HG02623 (cell line): ENCODE data around the gene MAS1L.

ENCODE experiments used
- ATAC-seq: cut with Tn5 transposase; IDR thresholded peaks from one replicate; pipeline ENCODE4 v1.9.1; 2021; ENCODE audit warnings: moderate library complexity; ENCODE audit not compliant: unreplicated experiment

The MAS1L gene

DNA sequence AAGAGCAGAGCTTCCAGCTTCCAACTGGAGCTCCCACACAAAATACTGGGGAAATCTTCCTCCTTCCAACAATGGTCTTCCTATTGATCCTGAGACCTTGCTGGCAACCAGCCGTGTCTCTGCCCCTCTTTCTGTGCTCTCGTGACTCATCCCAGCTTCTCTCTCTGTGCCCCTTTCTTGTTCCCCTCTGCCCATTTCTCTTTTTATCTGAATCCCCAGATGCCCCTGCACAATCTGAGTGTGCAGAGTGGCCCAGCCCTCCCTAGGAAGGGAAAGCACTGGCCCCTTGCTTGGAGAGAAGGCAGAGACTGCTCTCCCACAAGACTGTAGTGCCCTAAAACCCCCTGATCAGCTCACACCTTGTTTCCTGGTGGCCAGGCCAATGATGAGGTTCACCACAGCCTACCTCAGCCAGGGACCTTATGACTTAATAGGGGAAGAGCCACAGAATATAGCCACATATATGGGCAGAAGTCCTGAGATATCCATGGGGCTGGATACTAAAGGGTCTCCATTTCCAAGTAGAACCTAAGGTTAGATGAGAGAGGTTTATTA lies 23.1 kb upstream of the MAS1L start:
- no peak for ATAC-seq

DNA sequence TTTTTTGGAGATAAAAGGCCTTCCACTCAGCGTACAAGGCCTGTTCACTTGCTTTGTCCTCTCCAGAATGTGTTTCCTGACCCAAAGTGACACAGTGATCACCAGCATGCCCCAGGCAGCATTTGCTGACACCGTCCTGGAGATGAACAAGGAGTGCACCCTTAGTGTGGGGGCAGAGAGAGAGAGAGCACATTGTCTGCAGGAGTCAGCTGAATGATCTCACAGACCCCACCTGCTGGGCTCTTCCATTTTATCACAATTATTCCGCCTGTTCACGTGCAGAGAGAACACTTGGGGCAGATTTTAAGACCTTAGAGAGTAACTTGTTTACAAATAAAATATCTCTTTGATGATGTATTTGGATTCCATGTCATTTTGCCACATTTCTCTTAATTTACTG lies 22.4 kb upstream of the MAS1L start:
- ATAC-seq, result no peak

DNA sequence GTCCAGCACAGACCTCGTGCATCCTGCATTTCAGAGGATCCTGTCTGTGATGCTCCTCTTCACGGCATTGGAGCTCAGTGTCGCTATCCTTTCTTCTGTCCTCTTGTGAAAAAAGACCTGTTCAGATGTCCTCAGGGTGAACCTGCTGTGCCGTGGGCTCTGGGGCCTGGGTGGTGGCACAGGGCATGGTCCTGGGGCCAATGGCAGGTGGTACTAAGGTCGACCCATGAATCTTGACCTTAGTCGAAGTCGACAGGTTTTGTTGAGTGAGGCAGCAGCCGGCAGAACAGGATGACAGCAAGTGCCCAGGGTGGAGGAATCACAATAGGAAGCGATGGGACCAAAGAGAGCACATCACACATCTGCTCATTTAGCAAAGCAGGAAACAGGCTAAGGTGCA lies 22.0 kb upstream of the MAS1L start:
- ATAC-seq, result no peak

DNA sequence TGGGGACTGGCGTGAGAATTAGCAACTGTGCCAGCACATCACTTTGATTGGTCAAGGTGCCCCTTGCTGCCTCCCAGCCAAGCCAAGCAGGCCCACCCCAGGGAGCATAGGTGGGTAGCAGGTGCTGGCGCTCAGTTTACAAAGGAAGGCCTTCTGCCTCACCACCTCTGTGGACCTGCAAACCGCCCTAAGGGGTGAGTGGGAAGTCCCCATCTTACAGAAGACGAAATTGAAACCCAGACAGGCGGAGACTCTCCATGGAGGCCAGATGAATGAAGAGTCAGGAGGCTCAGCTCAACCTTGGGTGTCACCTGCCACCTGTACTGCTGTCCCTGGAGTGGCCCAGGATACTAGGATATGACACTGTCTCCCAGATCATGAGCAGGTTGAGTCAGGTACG lies 21.5 kb upstream of the MAS1L start:
- peak; percentile 82 for ATAC-seq

DNA sequence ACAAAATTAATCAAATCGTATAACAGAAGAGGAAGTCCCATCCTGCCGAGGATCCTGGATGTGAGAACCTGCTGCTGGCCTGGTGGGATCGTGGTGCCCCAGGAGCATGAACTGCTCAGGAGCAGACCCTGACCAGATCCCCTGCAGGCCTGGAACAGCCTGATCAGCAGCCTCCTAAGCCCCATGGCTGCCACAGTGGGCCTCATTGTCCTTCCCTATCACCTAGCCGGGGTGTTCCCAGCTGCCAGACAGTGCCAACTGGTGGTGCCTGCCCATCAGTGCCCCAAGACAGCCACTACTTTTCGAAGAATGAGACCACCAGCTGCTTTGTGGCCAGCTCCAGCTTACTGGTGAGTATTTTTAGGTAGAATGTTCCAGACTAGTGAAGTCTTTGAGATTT lies 19.6 kb upstream of the MAS1L start:
- ATAC-seq, result no peak

DNA sequence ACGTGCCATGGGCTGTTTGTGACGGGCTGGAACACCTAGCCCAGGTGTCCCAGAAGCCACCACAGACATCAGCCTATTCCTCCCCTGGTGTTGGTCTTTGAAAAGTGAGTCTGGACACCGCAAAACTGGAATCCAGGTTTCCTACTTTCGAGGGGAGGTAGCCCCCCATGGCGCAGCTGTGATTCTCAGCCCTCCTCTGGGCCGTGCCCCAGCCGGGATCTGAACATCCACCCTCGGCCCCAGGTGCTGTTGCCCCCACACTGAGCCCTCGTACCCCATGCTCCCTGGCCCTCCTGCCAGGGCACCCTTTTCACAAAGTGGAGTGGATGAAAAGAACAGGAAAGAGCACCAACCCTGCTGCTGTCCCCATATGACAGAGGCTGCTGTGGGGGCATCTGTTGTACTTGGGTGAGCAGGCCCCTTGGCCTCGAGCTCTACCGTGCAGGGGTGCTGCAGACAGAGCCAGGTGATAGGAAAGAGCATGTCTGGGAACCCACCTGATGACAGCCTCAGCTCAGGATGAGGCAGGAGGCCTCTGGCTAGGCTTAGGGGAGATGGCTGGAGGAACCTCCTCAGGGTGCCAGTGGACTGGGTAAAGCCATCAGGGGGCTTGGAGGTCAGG lies 18.8 kb upstream of the MAS1L start:
- ATAC-seq, result no peak

DNA sequence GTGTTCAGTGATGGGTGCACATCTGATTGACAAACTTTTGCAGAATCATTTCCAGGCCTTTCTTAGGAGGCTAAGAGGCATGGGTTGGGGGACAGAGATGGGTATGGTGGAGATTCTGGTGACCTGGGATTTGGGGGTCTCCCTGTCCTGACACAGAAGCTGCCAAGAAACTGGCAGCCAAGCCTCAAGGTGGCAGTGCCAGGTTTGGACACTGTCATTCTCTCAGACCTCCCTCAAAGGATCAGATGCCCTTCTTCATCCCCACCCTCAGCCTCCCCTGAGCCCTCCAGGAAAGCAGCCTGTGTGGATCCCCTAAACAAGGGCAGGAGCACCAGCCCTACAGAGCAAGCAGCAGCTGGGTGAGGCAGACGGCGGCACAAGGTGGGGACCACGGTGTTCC lies 18.1 kb upstream of the MAS1L start:
- ATAC-seq, result no peak

DNA sequence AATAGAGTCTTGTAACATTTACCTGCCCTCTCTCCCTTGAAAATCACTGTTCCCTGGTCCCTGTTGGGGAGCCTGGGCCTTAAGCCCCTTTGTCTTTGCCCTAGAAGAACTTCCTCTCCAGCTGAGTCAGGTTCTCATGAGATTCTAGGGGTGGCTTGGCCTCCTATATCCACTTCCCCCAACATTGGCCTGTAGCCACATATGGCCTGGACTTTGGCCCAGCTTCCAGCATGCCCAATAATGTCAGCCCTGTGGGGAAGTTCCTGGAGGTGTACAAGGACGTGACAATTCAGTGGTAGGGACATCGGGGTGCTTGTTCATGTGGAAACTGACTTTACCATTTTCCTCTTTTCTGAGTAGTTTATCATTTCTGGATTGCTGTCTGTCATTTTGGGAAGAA lies 17.2 kb upstream of the MAS1L start:
- no peak for ATAC-seq

DNA sequence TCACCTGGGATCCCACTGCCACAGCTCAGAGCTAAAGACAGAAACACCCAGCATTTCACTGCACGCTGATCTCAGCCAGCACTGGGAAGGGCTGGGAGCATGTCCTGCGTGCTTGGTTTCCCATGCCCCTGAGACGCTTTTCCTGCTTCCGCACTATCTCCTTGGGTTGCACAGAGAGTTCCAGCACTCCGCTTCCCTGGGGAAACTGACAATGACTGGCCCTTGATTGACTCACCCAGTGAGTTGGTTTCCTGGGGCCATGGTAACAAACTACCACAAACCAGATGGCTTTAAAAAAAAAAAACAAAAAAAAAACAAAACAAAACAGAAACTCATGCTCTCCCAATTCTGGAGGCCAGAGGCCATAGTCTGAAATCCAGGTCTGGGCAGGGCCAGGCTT lies 14.8 kb upstream of the MAS1L start:
- no peak for ATAC-seq

DNA sequence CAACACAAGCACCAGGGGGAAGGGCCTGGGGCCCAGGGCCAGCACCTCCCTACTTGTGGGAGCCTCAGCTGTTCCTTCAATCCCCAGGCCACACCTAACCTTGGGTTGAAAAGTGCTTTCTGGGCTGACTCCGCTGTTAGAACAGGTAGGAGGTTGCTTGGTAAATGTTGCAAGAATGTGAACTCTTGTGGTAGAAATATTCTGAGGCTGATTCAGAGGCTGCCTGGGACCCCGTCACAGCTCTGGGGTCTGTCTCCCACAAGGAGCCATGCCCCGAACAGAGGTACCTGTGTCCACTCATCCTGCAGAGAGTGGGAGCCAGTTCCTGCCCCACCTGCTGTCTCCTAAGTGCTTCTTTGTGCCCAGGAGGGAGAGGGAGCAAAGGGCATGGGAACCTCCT lies 14.4 kb upstream of the MAS1L start:
- ATAC-seq, result no peak

DNA sequence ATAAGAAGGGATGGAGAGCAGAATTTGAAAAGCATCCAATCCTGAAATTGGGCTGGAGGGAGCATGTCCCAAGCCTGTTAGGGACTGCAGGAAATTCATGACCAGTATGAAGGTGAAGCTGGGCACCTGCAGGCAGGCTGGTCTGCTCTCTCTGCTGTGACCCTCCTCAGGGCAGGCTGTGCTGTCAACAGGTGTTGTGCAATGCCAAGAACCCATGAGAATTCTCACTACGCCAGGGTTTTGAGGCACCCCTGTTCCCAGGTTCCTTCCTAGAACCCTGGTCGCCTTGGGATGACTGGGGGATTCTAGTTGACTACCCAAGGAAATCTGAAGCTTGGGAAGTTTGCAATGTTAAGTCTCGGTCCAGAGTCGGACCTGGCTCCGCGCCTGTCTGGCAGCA lies 13.3 kb upstream of the MAS1L start:
- no peak for ATAC-seq

DNA sequence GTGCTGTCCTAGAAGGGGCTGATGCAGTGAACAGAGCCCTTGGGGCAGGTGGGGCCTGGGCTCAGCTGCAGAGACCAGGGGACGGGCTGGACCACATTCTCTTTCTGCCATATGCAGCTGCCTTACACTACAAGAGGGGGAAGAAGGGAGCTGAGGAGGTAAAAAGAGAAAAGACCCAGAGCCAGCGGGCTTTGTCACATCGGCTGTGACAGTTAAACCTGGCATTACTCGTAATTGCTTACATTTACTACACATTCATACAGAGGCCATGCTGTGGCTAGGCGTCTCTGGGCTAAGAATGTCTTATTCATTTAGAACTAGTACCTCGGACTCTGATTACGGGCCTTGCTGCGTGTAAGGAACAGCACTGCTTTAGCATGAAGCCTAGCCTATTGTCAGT lies 12.8 kb upstream of the MAS1L start:
- no peak for ATAC-seq

DNA sequence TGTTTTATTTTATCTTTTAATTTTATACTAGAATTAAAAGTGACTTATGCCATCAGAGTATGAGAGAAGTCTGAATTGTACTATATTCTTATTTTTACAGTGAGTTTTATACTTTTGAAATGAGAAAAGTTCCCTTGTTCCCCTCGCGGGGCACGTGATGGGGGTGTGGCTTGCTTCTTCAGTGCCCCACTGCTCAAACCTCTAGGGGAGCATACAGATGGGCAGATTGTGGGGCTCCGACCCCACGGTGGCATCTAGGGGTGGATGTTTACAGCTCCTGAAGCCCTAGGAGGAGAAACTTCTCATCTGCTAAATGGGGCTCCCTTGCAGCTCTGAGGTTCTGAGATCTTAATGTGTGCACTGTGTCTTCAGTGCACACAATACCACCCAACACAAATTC lies 11.9 kb upstream of the MAS1L start:
- no peak for ATAC-seq

DNA sequence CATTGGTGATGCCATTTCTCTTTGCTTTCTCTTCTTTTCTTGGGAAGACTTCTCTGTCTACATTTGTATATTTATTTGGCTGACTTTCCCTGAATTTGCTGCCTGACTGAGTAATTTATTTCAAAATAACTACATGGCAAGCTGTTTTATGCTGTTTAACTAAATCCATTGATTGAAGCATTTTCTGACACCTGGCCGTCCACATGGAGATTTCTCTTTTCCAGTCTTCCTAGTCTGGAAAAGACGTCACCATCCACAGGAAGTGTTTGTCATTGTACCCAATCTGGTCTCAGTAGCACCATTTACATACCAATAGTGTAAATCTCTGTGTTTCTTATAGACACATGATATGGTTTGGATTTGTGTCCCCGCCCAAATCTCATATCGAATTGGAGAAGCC lies 9.2 kb upstream of the MAS1L start:
- no peak for ATAC-seq

DNA sequence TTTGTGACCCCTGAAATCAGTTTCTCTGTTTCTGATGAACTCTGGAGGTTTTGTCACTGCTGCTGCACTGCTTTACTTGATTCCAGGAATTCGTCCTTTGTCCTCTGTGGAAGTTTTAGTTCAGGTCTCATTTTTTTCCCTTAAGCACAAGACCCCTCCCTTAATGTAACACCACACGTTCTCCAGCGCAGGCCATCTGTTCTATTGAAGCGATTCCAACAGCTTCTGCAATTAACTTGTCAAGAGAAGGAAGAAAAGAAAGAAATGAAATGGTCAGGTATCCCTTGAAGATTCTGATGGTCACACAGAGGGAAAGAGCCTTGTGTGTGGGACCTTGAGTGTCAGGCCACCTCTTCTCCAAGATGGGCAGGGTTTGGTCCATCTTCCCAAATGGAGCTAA lies 7.8 kb upstream of the MAS1L start:
- no peak for ATAC-seq

DNA sequence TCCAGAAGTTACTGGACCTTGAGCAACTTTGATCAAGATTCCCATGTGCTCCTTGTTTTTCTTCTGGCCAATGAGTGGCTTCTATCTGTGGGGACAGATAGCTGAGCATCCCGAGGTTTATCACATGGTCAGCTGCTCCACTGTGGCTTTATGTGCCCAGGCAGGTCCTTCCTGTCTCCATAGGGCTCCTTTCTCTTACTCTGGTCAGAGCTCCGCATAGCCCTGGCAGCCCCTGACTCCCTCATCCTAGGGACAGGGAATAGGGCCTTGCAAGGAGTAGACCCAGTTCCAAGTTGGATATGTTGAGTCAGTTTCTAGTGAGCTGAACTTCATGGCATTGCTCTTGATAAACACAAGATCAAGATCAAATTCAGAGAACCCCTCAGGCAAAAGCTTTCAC lies 6.4 kb upstream of the MAS1L start:
- ATAC-seq, result no peak

DNA sequence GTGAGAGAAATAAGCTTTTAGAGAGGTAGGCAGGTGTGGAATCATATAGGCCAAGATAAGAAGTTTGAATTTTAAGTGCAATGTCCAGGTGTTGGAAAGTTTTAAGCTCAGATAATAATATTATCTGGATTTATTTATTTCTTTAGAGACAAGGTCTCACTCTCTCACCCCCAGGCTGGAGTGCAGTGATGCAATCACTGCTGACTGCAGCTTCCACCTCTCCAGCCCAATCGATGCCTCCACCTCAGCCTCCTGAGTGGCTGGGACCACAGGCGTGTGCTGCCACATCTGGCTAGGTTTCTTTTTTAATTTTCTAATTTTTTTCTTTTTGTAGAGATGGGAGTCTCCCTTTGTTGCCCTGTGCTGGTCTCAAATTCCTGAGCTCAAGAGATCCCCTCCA lies 5.5 kb upstream of the MAS1L start:
- no peak for ATAC-seq

DNA sequence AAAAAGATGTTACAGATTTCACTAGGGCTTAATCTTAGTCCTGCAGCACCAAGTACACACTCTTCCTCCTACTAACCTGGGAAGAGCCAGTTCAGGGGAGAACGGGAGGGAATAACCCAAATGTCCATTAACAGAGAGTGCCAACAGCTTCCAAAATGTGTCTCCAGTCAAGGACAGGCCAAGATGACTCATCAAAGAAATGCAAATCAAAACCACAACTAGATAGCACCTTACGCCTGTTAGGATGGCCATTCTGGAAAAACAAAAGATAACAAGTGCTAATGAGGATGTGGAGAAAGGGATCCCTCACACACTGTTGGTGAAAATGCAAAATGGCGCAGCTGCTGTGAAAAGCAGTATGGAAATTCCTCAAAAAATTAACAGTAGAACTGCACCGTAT lies 3.8 kb upstream of the MAS1L start:
- ATAC-seq, result no peak

DNA sequence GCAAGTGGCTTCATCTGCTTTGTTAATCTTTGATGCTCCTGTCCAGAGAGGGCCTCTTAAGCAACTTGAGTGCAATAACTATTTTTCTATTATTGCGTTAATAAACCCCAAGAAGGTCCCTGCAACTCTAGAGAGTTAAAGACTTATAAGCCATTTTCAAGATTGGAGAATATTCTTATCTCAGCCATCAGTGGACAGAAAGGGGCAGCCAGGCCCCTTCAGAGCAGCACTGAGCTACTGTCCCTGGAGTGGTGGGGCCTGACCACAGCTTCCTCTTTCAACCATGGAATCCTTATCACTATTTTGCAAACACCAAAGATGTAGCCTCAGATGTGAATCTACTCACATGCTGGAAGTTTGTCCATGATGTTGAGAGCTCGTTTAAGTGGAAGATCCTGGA lies 2.8 kb upstream of the MAS1L start:
- ATAC-seq, result no peak

DNA sequence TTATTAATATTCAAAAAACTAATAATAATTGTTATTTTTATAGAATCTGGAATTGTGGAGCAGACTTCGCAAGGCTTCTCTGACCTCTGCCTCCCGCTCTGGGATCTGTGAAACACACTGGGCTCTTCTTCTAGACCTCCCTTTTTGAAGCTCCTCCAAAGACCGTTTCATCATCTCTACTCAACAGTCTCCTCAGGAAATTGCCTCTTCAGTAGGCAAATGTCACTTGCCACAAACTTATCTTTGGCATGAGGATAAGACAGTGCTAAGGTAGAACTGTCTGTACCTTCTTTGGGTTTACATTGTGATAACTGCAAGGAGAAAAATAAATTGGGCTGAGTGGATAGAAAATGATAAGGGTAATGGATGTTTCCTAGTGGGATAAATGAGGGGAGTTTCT lies 2.3 kb upstream of the MAS1L start:
- ATAC-seq, result no peak

DNA sequence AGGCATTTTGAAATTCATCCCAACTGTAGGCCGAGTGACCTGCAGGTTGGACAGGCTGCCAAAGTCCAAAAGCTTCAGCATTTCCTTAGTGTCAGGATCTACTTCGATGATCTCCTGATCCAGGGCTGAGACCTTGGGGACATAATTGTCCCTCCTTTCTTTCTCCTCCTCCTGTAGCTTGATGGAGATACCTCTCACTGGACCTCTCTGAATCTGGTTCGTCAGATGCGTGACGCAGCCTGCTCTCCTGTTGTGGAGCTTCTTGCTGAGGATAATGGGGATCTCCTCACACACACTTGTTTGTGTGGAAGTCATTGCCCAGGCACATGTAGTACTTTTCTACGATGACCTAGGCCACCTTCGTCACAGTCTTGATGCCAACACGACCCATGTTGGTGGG lies 1.5 kb upstream of the MAS1L start:
- no peak for ATAC-seq

DNA sequence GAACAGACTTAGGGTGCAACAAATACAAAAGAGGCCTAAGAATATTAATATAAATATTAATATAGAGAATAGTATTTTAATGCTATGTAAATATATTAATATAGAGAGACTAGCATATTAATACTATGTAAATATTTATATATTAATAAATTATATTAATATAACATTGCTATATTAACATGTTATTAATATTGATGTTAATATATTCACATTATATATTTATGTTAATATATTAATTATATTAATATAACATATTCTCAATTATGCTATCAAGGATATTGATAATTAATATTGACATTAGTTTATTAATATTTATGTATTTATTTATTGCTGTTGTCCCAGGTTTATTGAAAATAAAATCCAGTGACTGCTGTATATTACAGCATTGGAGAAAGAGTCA lies 1.1 kb upstream of the MAS1L start:
- no peak for ATAC-seq

DNA sequence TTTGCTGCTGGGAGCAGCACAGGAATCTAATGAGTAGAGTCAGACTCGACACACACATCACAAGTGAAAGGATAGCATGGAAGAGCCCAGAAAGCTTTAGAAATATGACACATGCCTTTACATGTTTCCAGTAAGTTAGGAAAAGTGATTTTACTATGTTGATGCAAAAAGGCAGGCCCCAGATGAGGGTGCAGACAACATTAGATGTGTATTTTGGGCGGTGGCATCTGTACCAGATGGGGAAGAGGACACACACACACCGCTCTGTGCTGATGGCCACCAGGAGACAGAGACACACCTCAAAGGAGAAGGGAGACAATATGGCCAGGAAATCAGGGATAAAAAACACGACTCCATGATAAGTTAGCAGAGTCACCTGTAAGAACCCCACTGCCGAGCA lies 625 bp downstream of the MAS1L start:
- no peak for ATAC-seq

DNA sequence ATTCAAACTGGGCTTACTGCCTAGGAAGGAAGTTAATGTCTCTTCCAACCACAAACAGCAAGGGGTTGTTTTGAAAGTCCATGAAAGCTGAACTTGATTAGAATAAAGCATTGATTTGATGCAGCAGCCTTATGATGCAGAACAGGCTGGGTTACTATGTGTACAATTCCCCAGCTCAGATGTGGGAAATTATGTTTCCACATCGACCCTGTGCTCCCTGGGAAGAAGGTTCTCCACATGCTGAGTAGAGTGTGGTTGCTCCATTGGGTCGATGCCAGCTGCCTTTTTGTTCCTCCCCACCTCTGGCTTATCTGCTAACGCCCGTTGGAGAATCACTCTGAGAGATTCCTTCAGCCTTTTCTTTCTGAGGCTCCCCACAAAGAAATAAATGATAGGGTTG lies 1.2 kb downstream of the MAS1L start:
- no peak for ATAC-seq
